Colonic mucosa (tissue), 4 donors: ENCODE data around the gene KIF12. TPM values are rescaled to one million over a fixed set of nuclear protein-coding genes. Genes with fewer than 3 reads are reported as not detected.

ENCODE experiments used
- DNase-seq: peaks from one replicate; pipeline ENCODE4 v3.0.0-alpha.2; 2020
- H3K27ac ChIP-seq: fragments of 200-600 bp; one replicate; pipeline ENCODE4 v1.8.0; 2021
- H3K27me3 ChIP-seq: fragments of 200-600 bp; one replicate; pipeline ENCODE4 v1.8.0; 2021
- H3K36me3 ChIP-seq: fragments of 200-600 bp; one replicate; pipeline ENCODE4 v1.8.0; 2021
- H3K4me1 ChIP-seq: fragments of 200-600 bp; one replicate; pipeline ENCODE4 v1.8.0; 2021; ENCODE audit warnings: mild to moderate bottlenecking
- H3K4me3 ChIP-seq: fragments of 200-600 bp; one replicate; pipeline ENCODE4 v1.8.0; 2021
- H3K9ac ChIP-seq, 2 donors: one replicate each; pipeline ENCODE4 v1.7.0; 2013; ENCODE audit warnings: control low read depth in 2 of 2, low read depth in 2 of 2, low read length in 2 of 2
- H3K9me3 ChIP-seq: fragments of 200-600 bp; one replicate; pipeline ENCODE4 v1.8.0; 2021
- intact Hi-C: fragments of 100-400 bp; cut with DNase I; formaldehyde crosslinking; loops from one replicate; pipeline ENCODE4 v1.14.1; 2022
- total RNA-seq, 2 donors: library from RNA; stranded (reverse); fragmentation: NEBNext Ultra II Directional in 1 of 2; extraction: Animal tissue kit (Norgen Biotek cat#: 25700) in 1 of 2; gene quantifications; one replicate each; pipeline ENCODE4 v1.2.1, GENCODE V29; 2021
- TF ChIP-seq, protein P1 (sequence below): fragments of 200-600 bp; IDR thresholded peaks from one replicate; pipeline ENCODE4 v1.8.0; 2022; ENCODE audit warnings: antibody characterized with exemption, mild to moderate bottlenecking
- donor health status: healthy.
- donor health status: DM: no; HTN: no; CAD: no.
- donor health status: DM: no; HTN: no; CAD: no.

The KIF12 gene
- total RNA-seq, 2 donors from 2014 or later: 27.2 to 33.8 TPM

DNA sequence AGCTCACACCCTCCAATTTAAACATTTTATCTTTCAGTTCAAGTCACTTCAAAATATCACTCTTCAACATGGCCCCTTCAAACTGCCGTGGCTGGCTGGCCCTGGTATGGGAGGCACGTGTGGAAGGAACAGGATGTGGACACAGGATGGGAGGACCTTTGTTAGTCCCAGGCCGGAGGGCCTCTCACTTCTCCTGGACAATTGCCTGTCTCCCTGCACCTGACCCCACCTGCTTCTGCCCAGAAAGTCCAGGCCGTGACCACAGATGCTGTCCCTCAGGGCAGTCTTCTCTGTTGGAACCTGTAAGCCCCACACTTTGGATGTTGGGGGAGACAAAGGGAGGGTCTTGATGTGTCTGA, 40.4 kb downstream of the KIF12 start:
- Histone ChIP-seq H3K27ac (no peak overlapping the region), H3K4me3 (no peak overlapping the region), H3K9ac (no peak overlapping the region), H3K27me3 (no peaks in the 10 kb centered on the region), H3K9me3 (no peaks in the 10 kb centered on the region), H3K4me1 (no peaks in the 10 kb centered on the region), H3K36me3 (no peaks in the 10 kb centered on the region)
- DNase-seq: peak; percentile 15
- TF ChIP-seq, protein P1, sequence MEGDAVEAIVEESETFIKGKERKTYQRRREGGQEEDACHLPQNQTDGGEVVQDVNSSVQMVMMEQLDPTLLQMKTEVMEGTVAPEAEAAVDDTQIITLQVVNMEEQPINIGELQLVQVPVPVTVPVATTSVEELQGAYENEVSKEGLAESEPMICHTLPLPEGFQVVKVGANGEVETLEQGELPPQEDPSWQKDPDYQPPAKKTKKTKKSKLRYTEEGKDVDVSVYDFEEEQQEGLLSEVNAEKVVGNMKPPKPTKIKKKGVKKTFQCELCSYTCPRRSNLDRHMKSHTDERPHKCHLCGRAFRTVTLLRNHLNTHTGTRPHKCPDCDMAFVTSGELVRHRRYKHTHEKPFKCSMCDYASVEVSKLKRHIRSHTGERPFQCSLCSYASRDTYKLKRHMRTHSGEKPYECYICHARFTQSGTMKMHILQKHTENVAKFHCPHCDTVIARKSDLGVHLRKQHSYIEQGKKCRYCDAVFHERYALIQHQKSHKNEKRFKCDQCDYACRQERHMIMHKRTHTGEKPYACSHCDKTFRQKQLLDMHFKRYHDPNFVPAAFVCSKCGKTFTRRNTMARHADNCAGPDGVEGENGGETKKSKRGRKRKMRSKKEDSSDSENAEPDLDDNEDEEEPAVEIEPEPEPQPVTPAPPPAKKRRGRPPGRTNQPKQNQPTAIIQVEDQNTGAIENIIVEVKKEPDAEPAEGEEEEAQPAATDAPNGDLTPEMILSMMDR: no peak
- intact Hi-C loops: no loop called here

DNA sequence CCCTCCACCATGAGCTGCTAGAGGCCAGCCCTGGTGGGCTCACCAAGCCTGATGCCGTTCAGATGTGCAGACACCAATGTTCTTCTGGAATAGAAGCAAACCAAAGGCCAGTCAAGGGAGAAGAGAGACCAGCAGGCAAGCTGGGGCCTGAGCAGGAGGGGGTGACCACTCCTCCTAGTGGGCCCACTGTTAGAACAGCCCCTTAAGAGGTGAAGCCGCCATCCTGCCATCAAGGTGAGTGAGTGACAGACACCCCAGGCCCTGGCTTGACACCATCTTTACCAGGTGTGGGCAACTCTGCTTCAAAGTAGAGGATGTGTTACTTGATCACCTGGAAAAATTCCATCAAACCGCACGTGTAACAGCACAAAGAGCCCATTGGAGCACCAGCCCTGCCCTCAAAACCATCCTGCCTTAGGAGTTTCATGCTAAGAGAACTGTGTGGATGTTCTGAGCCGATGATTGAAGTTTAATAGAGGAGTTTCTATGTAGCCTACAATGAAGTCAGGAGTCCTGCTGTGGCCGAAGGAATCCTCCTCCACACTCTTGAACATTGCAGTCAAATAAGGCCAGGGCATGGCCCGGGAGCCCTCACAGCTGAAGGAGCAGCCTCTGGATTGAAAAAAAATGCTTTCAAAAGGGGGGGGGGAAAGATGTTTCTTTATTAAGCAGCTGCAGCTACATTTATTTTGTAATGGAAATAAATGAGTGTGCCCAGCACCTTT, 41.8 kb downstream of the KIF12 start:
- Histone ChIP-seq H3K9ac (no peak overlapping the region), H3K36me3 (no peaks in the 10 kb centered on the region), H3K27ac (no peak overlapping the region), H3K4me3 (no peak overlapping the region), H3K9me3 (no peaks in the 10 kb centered on the region), H3K27me3 (no peaks in the 10 kb centered on the region), H3K4me1 (no peaks in the 10 kb centered on the region)
- TF ChIP-seq, protein P1: no peak
- intact Hi-C loops: no loop called here
- DNase-seq: peak; percentile 12

DNA sequence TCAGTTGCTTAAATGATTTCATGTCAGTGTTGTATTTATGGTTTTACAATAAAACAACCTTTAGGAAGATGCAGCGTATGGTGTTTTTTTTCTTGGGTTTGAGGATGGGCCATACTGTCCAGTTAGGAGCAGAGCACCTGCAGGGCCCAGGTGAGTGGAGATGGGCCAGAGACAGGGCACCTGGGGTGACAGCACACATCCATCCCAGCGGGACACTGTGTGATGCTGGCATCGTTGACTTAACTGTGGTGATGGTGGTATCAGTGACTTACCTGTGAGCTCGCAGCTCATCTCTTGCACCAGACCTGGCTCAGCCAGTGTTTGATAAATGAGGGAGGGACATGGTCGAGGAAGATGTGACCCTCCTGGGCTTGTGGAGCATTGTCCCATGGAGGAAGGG, 42.6 kb downstream of the KIF12 start:
- intact Hi-C loops: no loop called here
- H3K4me3 ChIP-seq: no peak overlapping the region
- TF ChIP-seq, protein P1: no peak
- no peaks in the 10 kb centered on the region for H3K36me3 ChIP-seq
- no peak overlapping the region for H3K27ac ChIP-seq
- peak; percentile 9 for DNase-seq
- H3K4me1 ChIP-seq: no peaks in the 10 kb centered on the region
- no peak overlapping the region for H3K9ac ChIP-seq
- H3K27me3 ChIP-seq: no peaks in the 10 kb centered on the region
- H3K9me3 ChIP-seq: no peaks in the 10 kb centered on the region

DNA sequence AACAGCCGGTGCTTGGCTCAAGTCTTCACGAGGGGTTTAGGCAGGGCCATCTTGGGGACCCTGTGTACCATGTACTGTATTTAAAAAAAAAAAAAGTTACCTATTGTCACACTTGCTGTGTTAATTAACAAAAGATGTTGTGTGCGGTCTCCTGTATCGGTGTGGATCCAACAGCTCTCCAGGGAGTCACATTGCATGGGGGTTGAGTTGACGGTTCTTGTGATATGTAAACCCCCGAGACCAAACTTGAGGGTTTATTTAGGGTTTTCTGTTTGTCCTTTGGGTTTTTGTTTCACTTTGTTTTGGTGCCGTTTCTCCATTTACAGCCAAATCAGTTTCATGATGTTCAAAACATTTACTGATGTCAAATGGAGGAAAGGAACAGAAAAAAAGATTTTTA, 43.2 kb downstream of the KIF12 start:
- H3K36me3 ChIP-seq: no peaks in the 10 kb centered on the region
- H3K9ac ChIP-seq: no peak overlapping the region
- no peaks in the 10 kb centered on the region for H3K9me3 ChIP-seq
- no peaks in the 10 kb centered on the region for H3K27me3 ChIP-seq
- H3K4me1 ChIP-seq: no peaks in the 10 kb centered on the region
- no peak for DNase-seq
- H3K27ac ChIP-seq: no peak overlapping the region
- H3K4me3 ChIP-seq: no peak overlapping the region
- TF ChIP-seq, protein P1: no peak
- intact Hi-C loops: no loop called here

- no peaks in the 10 kb centered on the region for H3K4me1 ChIP-seq
- TF ChIP-seq, protein P1: no peak
- intact Hi-C loops: no loop called here
- H3K4me3 ChIP-seq: no peak overlapping the region
- no peaks in the 10 kb centered on the region for H3K9me3 ChIP-seq
- no peak overlapping the region for H3K9ac ChIP-seq
- peak; percentile 9 for DNase-seq
- H3K27me3 ChIP-seq: no peaks in the 10 kb centered on the region
- H3K27ac ChIP-seq: no peak overlapping the region
- no peaks in the 10 kb centered on the region for H3K36me3 ChIP-seq
These were observed 44.0 kb downstream of the KIF12 start for GRCh38 chr9:114055061-114055460.
